HEK293 (cell line): ENCODE results near the gene STRN3.
"Not testable (repeated sequence)": the region's sequence is repeated elsewhere in the genome, so short reads cannot be mapped to it uniquely, and the experiment has no call there.

Source experiments
- CTCF ChIA-PET: fragments of 350-600 bp; formaldehyde crosslinking; extraction: SDS; loops from one replicate; lab custom pipeline; 2021; ENCODE audit warnings: antibody characterized with exemption; lab: Yijun Ruan, JAX
- POLR2A ChIA-PET: fragments of 300-600 bp; formaldehyde crosslinking; extraction: SDS; loops from one replicate; lab custom pipeline; 2020; ENCODE audit warnings: antibody characterized with exemption, inconsistent platforms; lab: Yijun Ruan, JAX
- H3K27ac ChIP-seq: fragments of 200-500 bp; sonication (Bioruptor generic); 2 replicates; pipeline ENCODE4 v1.5.1; 2014; ENCODE audit warnings: low read depth, low read length, control low read depth, inconsistent platforms; ENCODE audit errors: extremely low read depth
- H3K36me3 ChIP-seq, 2 experiments: fragments of 200-500 bp in 1 of 2; sonication (Bioruptor generic) in 1 of 2; 1 replicate in 1 of 2; 2 replicates in 1 of 2; pipeline ENCODE4 v1.5.1; 2014 to 2017; ENCODE audit warnings: inconsistent platforms in 2 of 2, low read length in 2 of 2; ENCODE audit not compliant: control insufficient read depth in 2 of 2, insufficient read depth in 1 of 2
- H3K4me1 ChIP-seq: fragments of 200-500 bp; sonication (Bioruptor generic); 2 replicates; pipeline ENCODE4 v1.5.1; 2014; ENCODE audit warnings: mild to moderate bottlenecking, low read length, inconsistent platforms; ENCODE audit not compliant: control insufficient read depth, insufficient read depth
- H3K4me3 ChIP-seq: 2 replicates; pipeline ENCODE4 v1.5.1; 2011; ENCODE audit warnings: low read depth, mild to moderate bottlenecking, control low read depth, low read length, moderate library complexity
- H3K9me3 ChIP-seq: fragments of 200-500 bp; sonication (Bioruptor generic); 2 replicates; pipeline ENCODE4 v1.5.1; 2014; ENCODE audit warnings: low read depth, low read length, inconsistent platforms; ENCODE audit not compliant: control insufficient read depth, insufficient read depth
- OVOL3 ChIP-seq: fragments of 450-650 bp; formaldehyde crosslinking; IDR thresholded peaks from 2 replicates; pipeline ENCODE4 v1.5.1; 2016; ENCODE audit warnings: missing biosample characterization, missing genetic modification characterization
- ZNF133 ChIP-seq: fragments of 450-650 bp; formaldehyde crosslinking; IDR thresholded peaks from 2 replicates; pipeline ENCODE4 v1.5.1; 2016; ENCODE audit warnings: missing biosample characterization, missing genetic modification characterization
- ZNF266 ChIP-seq: fragments of 450-650 bp; formaldehyde crosslinking; IDR thresholded peaks from 2 replicates; pipeline ENCODE4 v1.5.1; 2016; ENCODE audit warnings: missing biosample characterization, missing genetic modification characterization, low read depth
- ZNF274 ChIP-seq, 2 experiments: fragments of 200-500 bp in 1 of 2; fragments of 450-650 bp in 1 of 2; sonication (Bioruptor generic) in 1 of 2; formaldehyde crosslinking in 1 of 2; IDR thresholded peaks; 2 replicates each; pipeline versions ENCODE4 v1.5.1 to v1.6.1; 2014 to 2016; ENCODE audit warnings: borderline replicate concordance in 1 of 2, inconsistent platforms in 1 of 2, low read length in 1 of 2, missing biosample characterization in 1 of 2, missing genetic modification characterization in 1 of 2
- ZNF311 ChIP-seq: fragments of 450-650 bp; formaldehyde crosslinking; IDR thresholded peaks from 2 replicates; pipeline ENCODE4 v1.5.1; 2017; ENCODE audit warnings: missing biosample characterization, missing genetic modification characterization, borderline replicate concordance
- ZNF423 ChIP-seq: fragments of 450-650 bp; formaldehyde crosslinking; IDR thresholded peaks from 2 replicates; pipeline ENCODE4 v1.5.1; 2016; ENCODE audit warnings: missing biosample characterization, missing genetic modification characterization
- ZNF560 ChIP-seq: fragments of 450-650 bp; formaldehyde crosslinking; IDR thresholded peaks from 2 replicates; pipeline ENCODE4 v1.5.1; 2017; ENCODE audit warnings: missing biosample characterization, missing genetic modification characterization, borderline replicate concordance
- ZNF621 ChIP-seq: fragments of 450-650 bp; formaldehyde crosslinking; IDR thresholded peaks from 2 replicates; pipeline ENCODE4 v1.5.1; 2017; ENCODE audit warnings: missing biosample characterization, missing genetic modification characterization
- ZSCAN16 ChIP-seq: fragments of 450-650 bp; formaldehyde crosslinking; IDR thresholded peaks from 2 replicates; pipeline ENCODE4 v1.5.1; 2016; ENCODE audit warnings: missing biosample characterization, missing genetic modification characterization
- TF ChIP-seq, protein P1 (sequence below): fragments of 450-650 bp; formaldehyde crosslinking; IDR thresholded peaks from 2 replicates; pipeline ENCODE4 v1.5.1; 2016; ENCODE audit warnings: missing biosample characterization, missing genetic modification characterization
- TF ChIP-seq, protein P2 (sequence below): fragments of 450-650 bp; formaldehyde crosslinking; IDR thresholded peaks from 2 replicates; pipeline ENCODE4 v1.5.1; 2016; ENCODE audit warnings: missing biosample characterization, missing genetic modification characterization
- TF ChIP-seq, protein P3 (sequence below): fragments of 450-650 bp; formaldehyde crosslinking; IDR thresholded peaks from 2 replicates; pipeline ENCODE4 v1.5.1; 2016; ENCODE audit warnings: missing biosample characterization, missing genetic modification characterization

STRN3 gene

DNA sequence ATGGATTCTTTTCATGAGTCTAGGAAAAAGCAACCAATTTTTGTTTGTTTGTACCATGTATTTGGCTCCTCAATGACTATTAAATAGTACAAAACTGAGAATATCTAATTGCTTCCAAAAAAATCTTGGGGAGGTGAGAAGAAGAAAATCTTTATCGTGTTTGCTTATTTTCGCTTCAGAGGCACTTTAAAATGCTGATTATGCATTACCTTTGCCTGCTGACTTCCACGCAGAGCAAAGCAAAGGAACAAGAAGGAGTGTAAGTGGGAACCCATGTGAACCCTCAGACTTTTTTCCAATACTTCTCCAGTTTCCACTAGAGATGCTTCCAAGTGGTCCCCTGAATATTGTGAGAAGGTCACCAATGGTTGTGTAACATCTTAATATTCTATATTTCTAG is 43.2 kb upstream of the STRN3 start (continued):
- no peak for TF ChIP-seq ZNF560 (tag by site-specific recombination)
- no peak for TF ChIP-seq ZNF133 (tag by site-specific recombination)
- TF ChIP-seq, protein P1, sequence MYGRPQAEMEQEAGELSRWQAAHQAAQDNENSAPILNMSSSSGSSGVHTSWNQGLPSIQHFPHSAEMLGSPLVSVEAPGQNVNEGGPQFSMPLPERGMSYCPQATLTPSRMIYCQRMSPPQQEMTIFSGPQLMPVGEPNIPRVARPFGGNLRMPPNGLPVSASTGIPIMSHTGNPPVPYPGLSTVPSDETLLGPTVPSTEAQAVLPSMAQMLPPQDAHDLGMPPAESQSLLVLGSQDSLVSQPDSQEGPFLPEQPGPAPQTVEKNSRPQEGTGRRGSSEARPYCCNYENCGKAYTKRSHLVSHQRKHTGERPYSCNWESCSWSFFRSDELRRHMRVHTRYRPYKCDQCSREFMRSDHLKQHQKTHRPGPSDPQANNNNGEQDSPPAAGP (tag by site-specific recombination), result no peak
- TF ChIP-seq ZNF621 (tag by site-specific recombination), result no peak
- no peak for TF ChIP-seq ZSCAN16 (tag by site-specific recombination)

DNA sequence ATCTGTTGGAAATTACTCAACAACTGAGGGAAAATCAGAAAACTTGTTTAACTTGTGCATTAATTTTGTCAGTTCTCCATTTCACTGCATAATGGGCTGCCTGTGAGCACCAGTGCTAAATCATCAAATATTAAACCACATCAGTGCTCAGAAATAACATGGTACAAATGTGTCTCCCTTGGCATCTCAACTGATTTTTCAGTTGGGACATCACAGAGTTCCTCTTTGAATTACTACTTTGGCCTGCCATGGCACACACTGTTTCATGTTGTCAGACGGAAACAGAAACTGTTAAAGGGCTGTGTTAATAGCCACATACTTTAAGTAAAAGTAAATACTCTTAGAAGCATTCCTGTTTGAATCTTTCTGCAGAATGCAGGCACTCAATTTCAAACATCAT is 42.1 kb upstream of the STRN3 start:
- ChIA-PET POLR2A (no interaction called here), CTCF (interaction anchor here (0.7 kb wide), 1 partner anchor 15 kb away, joined by 3 read pairs; no protein-coding TSS in a partner anchor)
- H3K4me1 ChIP-seq, result no peaks in the 10 kb centered on the region
- H3K4me3 ChIP-seq, result no peak overlapping the region
- H3K36me3 ChIP-seq, result peaks cover 0 to 3% of the 10 kb centered on the region in 2 experiments; a peak in 1 of 3 replicates
- no peaks in the 10 kb centered on the region for H3K9me3 ChIP-seq
- TF ChIP-seq ZNF311, result no peak
- no peak for TF ChIP-seq ZNF266
- no peak for TF ChIP-seq ZNF274 (IDR thresholded peaks at IDR 0.05; ENCODE audit: low read length)
- no peak for TF ChIP-seq ZNF274 (tag by site-specific recombination; IDR thresholded peaks at IDR 0.05; ENCODE audit: borderline replicate concordance)
- TF ChIP-seq, protein P2, sequence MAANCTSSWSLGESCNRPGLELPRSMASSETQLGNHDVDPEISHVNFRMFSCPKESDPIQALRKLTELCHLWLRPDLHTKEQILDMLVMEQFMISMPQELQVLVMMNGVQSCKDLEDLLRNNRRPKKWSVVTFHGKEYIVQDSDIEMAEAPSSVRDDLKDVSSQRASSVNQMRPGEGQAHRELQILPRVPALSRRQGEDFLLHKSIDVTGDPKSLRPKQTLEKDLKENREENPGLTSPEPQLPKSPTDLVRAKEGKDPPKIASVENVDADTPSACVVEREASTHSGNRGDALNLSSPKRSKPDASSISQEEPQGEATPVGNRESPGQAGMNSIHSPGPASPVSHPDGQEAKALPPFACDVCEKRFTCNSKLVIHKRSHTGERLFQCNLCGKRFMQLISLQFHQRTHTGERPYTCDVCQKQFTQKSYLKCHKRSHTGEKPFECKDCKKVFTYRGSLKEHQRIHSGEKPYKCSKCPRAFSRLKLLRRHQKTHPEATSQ (tag by site-specific recombination), result no peak
- TF ChIP-seq ZNF423 (tag by site-specific recombination), result no peak
- TF ChIP-seq, all 188 proteins: peak for 0
- H3K27ac ChIP-seq, result no peak overlapping the region

DNA sequence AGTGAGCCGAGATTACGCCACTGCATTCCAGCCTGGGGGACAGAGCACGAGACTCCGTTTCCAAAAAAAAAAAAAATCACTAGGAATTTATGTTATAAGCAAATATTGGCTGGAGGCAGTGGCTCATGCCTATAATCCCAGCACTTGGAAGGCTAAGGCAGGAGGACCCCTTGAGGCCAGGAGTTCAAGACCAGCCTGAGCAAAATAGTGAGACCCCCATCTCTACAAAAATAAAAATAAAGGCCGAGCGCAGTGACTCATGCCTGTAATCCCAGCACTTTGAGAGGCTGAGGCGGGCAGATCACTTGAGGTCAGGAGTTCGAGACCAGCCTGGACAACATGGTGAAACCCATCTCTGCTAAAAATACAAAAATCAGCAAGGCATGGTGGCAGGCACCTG is 36.7 kb upstream of the STRN3 start:
- H3K4me1 ChIP-seq, H3K9me3 ChIP-seq, CTCF ChIA-PET, H3K27ac ChIP-seq, H3K36me3 ChIP-seq, POLR2A ChIA-PET, H3K4me3 ChIP-seq: not testable (repeated sequence)

DNA sequence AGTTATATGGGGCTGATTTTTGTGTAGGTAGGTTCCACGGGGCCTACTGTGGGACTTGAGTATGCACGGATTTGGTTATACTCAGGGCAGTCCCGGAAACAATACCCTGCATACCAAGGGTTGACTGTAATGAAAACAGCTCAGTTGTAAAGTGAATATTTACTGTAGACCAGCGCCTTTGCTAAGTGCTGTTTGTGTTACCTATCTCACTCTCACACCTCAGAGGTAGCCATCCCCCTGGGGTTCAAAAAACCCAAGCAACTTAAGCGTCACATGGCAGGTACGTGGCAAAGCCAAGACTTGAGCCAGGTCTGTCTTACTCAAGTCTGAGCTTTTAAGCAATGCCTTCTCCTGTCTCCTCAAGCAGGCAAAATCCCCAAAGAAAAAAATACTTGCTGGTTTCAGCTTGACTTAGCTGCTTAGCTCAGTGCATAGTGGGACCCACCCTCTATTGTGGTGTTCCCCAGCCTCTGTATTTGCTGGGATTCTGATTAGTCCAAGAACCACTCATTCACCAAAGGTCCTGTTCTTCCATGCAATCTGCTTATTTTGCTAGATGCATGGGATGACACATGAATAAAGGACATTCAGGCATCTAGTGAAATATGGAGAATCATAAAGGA is 34.2 kb upstream of the STRN3 start:
- no peak overlapping the region for H3K27ac ChIP-seq
- no peaks in the 10 kb centered on the region for H3K9me3 ChIP-seq
- H3K4me1 ChIP-seq, result peaks cover 8% of the 10 kb centered on the region
- CTCF ChIA-PET, result interaction anchor here (0.7 kb wide), 1 partner anchor 19 kb away, joined by 3 read pairs; no protein-coding TSS in a partner anchor
- TF ChIP-seq, protein P3, sequence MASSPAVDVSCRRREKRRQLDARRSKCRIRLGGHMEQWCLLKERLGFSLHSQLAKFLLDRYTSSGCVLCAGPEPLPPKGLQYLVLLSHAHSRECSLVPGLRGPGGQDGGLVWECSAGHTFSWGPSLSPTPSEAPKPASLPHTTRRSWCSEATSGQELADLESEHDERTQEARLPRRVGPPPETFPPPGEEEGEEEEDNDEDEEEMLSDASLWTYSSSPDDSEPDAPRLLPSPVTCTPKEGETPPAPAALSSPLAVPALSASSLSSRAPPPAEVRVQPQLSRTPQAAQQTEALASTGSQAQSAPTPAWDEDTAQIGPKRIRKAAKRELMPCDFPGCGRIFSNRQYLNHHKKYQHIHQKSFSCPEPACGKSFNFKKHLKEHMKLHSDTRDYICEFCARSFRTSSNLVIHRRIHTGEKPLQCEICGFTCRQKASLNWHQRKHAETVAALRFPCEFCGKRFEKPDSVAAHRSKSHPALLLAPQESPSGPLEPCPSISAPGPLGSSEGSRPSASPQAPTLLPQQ (tag by site-specific recombination), result peak; percentile 76; the same call in 1 of the 2 replicates
- no peak for TF ChIP-seq OVOL3 (tag by site-specific recombination)
- POLR2A ChIA-PET, result interaction anchor here (0.5 to 1.9 kb wide), 2 partner anchors 20 to 34 kb away, joined by 4 to 10 read pairs; partner anchors contain the start of genes AP4S1 and STRN3
- no peak overlapping the region for H3K4me3 ChIP-seq
- H3K36me3 ChIP-seq, result no peaks in the 10 kb centered on the region
